ENCODE data around the gene MYRFL.
"Not testable (repeated sequence)": the region's sequence is repeated elsewhere in the genome, so short reads cannot be mapped to it uniquely, and the experiment has no call there.

MYRFL gene

DNA sequence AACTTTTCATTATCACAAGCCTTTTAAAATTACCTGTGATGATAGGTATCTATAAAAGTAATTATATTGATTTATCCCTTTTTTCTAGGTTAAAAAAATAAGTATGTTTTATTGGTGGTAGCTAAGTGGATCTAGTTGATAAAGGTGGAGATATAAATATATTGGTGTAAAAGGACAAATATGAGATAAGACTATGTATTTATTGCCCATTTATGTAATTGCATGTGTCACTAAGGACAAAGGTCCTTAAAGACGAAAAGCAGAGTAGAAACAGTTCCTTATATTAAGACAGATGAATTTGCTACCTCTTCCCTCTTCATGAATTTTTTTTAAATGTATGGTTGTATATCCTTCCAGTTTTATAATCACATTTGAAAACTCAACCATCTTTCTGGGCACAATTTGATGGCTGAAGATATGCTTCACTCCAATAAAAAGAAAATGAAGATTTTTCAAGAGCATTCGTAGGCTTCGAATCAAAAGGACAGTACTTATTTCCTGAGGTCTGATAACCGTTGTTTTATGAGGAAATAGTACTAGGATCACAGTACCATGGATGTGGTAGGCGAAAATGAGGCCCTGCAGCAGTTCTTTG is at the start of gene MYRFL:
Gene MYRFL (plus strand): TSS at position 262 of the 595 bp plus-strand sequence. CDS start 291 bp downstream, at position 553.
- H3K4me3 Mint-ChIP-seq, result no peak within 1 kb of the TSS
- DNase-seq, result no peak
- no peaks in the 10 kb centered on the region for H3K4me1 Mint-ChIP-seq
- no peaks in the 10 kb centered on the region for H3K9me3 Mint-ChIP-seq
- no peaks in the 10 kb centered on the region for H3K36me3 Mint-ChIP-seq
- H3K27ac Mint-ChIP-seq, result no peak within 1 kb of the TSS
- ATAC-seq (replicated peaks), result no peak
- peaks cover 0 to 6% of the 10 kb centered on the region in 2 donors for H3K27me3 Mint-ChIP-seq

DNA sequence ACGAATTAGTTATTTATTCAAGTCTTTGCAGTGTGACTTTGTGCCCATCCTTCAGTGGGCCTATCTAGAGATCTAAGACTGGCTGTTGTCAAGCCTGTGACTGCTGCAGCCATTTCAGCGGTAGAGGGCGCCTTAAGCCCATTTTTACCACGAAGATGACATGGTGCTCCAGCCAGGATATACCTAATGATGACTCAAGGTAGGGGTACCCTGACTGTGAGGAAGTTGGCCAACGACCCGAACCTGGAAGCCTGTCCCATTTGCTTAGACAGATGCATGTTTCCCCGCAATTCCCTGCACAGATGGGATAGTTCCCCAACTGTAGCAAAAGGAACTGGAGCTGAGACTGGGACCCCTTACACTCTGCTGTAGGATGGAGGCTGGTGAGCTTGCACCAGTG is 45.1 kb upstream of the MYRFL start:
- no peak overlapping the region for H3K4me3 Mint-ChIP-seq
- no peaks in the 10 kb centered on the region for H3K27me3 Mint-ChIP-seq
- DNase-seq (no peak), ATAC-seq (replicated peaks) (no peak)
- peaks cover 29 to 49% of the 10 kb centered on the region in 2 donors for H3K36me3 Mint-ChIP-seq
- H3K9me3 Mint-ChIP-seq, result peaks cover 7 to 21% of the 10 kb centered on the region in 2 donors
- no peak overlapping the region for H3K27ac Mint-ChIP-seq
- peaks cover 0 to 4% of the 10 kb centered on the region in 2 donors for H3K4me1 Mint-ChIP-seq

DNA sequence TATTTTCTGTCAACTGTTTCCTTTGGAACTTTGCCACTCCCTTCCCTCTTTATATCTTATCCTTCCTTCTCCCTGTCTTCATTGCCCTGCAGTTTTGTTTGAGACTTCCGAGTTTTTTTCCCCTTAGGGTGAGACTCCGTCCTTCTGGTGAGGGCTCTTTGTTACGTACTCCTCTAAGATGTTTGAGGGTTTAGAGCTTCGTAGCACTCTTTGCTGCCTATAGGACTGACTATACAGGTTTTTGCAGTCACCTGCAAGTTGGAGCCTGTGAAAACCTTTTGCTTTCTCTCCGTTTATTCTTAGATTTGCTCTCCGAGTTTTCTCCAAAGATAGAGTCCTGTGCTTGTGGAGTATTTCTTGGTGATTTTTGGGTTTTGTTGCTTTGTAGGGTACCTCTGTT is 41.7 kb upstream of the MYRFL start:
- Mint-ChIP-seq H3K27ac (no peak overlapping the region), H3K27me3 (no peaks in the 10 kb centered on the region), H3K4me3 (no peak overlapping the region), H3K9me3 (peaks cover 7 to 21% of the 10 kb centered on the region in 2 donors), H3K4me1 (peaks cover 0 to 4% of the 10 kb centered on the region in 2 donors), H3K36me3 (peaks cover 43 to 64% of the 10 kb centered on the region in 2 donors)
- DNase-seq, result no peak
- ATAC-seq (replicated peaks), result no peak

DNA sequence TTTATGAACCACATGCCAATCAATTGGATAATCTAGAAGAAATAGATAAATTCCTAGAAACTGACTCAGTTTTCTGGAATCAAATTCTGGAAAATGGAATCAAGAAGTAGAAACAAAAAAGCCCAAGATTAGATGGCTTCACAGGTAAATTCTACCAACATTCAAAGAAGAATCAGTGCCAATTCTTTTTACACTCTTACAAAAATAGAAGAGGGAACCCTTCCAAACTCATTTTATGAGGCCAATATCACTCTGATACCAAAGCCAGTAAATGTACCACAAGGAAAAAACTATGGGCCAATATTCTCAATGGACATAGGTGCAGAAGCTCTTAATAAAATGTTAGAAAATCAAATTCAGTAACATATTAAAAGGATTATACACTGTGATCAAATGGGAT is 35.7 kb upstream of the MYRFL start:
- DNase-seq (no peak), ATAC-seq (replicated peaks) (no peak)
- H3K27ac Mint-ChIP-seq, result no peak overlapping the region
- H3K4me1 Mint-ChIP-seq, result no peaks in the 10 kb centered on the region
- H3K27me3 Mint-ChIP-seq, result no peaks in the 10 kb centered on the region
- peaks cover 50 to 68% of the 10 kb centered on the region in 2 donors for H3K36me3 Mint-ChIP-seq
- H3K4me3 Mint-ChIP-seq, result no peak overlapping the region
- H3K9me3 Mint-ChIP-seq, result peaks cover 13 to 14% of the 10 kb centered on the region in 2 donors

DNA sequence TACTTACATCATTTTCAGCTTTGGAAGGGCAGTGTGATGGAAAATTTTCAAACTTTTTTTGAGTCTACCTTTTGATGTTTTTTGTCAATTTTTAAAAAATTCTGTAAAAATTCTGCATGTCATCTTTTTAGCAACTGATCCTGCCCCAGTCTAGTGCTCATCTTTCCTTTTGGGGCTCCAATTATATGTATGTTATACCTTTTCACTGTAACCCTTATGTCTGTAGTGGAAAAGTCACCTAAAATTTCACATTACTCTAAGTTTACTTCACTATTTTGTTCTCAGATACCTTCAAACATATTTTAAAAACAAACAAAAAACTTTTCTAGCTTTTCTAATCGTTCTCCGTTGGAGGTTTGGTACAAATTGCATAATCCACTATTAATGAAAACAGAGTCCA is 32.5 kb upstream of the MYRFL start:
- H3K27me3 Mint-ChIP-seq, result no peaks in the 10 kb centered on the region
- ATAC-seq (replicated peaks) (no peak), DNase-seq (no peak)
- peaks cover 13 to 14% of the 10 kb centered on the region in 2 donors for H3K9me3 Mint-ChIP-seq
- H3K27ac Mint-ChIP-seq, result no peak overlapping the region
- no peak overlapping the region for H3K4me3 Mint-ChIP-seq
- H3K4me1 Mint-ChIP-seq, result no peaks in the 10 kb centered on the region
- peaks cover 51 to 71% of the 10 kb centered on the region in 2 donors for H3K36me3 Mint-ChIP-seq

DNA sequence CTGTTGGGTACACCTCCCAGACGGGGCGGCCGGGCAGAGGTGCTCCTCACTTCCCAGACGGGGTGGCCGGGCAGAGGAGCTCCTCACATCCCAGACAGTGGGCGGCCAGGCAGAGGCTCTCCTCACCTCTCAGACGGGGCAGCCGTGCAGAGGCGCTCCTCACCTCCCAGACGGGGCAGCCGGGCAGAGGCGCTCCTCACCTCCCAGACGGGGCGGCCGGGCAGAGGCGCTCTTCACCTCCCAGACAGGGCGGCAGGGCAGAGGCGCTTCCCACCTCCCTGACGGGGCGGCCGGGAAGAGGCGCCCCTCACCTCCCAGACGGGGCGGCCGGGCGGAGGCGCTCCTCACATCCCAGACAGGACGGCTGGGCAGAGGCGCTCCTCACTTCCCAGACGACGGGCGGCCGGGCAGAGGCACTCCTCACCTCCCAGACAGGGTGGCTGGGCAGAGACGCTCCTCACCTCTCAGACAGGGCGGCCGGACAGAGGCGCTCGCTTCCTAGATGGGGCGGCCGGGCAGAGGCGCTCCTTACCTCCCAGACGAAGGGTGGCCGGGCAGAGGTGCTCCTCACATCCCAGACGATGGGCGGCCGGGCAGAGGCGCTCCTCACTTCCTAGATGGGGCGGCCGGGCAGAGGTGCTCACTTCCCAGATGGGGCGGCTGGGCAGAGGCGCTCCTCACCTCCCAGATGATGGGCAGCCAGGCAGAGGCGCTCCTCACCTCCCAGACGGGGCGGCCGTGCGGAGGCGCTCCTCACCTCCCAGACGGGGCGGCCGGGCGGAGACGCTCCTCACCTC is 17.7 kb upstream of the MYRFL start:
- Mint-ChIP-seq H3K36me3 (peaks cover 63 to 73% of the 10 kb centered on the region in 2 donors), H3K9me3 (peaks cover 14 to 22% of the 10 kb centered on the region in 2 donors)
- DNase-seq; H3K27me3 Mint-ChIP-seq; H3K27ac Mint-ChIP-seq; H3K4me1 Mint-ChIP-seq; ATAC-seq (replicated peaks); H3K4me3 Mint-ChIP-seq: not testable (repeated sequence)

DNA sequence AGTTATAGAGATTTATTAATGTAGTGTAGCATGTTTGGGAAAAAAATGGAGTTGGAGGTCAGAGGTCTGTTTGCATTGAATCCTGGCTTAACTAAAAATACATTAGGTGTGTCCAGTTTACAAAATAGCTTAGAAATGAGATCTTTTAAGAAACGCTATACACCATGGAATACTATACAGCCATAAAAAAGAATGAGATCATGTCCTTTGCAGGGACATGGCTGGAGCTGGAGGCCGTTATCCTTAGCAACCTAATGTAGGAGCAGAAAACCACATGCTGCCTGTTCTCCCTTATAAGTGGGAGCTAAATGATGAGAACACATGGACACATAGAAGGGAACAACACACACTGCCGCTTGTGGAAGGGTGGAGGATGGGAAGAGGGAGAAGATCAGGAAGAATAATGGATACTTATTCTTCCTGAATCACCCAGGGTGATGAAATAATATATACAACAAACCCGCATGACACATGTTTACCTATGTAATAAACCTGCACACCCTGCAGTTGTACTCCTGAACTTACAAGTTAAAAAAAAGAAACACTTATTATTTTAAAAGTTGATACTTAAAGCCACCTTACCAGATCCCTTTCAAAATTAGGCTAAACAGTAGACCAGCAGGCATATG is 14.0 kb upstream of the MYRFL start:
- H3K27ac Mint-ChIP-seq, result no peak overlapping the region
- DNase-seq (no peak), ATAC-seq (replicated peaks) (no peak)
- H3K27me3 Mint-ChIP-seq, result no peaks in the 10 kb centered on the region
- H3K4me1 Mint-ChIP-seq, result no peaks in the 10 kb centered on the region
- H3K36me3 Mint-ChIP-seq, result peaks cover 48 to 76% of the 10 kb centered on the region in 2 donors
- no peak overlapping the region for H3K4me3 Mint-ChIP-seq
- H3K9me3 Mint-ChIP-seq, result peaks cover 10 to 19% of the 10 kb centered on the region in 2 donors

DNA sequence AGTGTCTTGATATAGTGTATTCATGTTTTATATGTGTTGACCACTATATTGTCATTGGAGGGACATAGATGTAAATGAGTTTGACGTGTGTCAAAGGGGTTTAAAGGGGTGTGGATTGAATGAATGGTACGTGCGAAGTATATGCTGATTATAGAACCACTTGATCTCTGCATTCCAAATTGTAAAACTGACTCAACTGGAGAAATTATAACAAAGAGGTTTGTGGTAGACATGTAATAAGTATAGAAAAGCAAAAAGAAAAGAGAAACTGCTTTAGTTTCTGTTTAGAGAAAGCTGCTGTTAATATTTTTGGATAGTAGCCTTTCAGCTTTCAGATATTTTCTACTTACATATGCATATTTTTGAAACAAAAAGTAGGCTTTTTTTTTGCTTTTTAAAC is 8.9 kb upstream of the MYRFL start:
- H3K4me3 Mint-ChIP-seq, result no peak overlapping the region
- no peaks in the 10 kb centered on the region for H3K4me1 Mint-ChIP-seq
- H3K27me3 Mint-ChIP-seq, result no peaks in the 10 kb centered on the region
- H3K9me3 Mint-ChIP-seq, result no peaks in the 10 kb centered on the region
- DNase-seq, result no peak
- H3K27ac Mint-ChIP-seq, result no peak overlapping the region
- no peak for ATAC-seq (replicated peaks)
- H3K36me3 Mint-ChIP-seq, result peaks cover 8 to 41% of the 10 kb centered on the region in 2 donors

DNA sequence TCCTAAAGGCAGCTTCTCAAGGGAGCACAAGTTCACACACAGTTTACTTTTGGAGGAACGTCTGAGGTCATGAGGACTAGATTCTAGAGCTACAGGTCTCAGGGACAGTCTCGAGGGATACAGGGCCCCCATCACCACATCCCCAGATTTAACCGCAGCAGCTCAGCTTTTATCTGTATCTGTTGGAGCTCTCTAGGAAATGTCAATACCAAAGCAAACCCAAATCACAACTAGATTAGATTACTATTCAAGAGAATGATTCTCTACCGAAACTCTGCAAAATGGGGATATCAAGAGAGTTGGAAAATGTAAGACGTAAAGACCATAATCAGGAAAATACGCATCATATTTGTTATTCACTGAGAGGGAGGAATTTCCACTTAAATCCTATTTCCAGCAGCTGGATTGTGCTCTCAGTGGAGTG is 4.0 kb upstream of the MYRFL start:
- Mint-ChIP-seq H3K36me3 (peaks cover 0 to 10% of the 10 kb centered on the region in 2 donors), H3K4me3 (no peak overlapping the region), H3K4me1 (no peaks in the 10 kb centered on the region), H3K27me3 (no peaks in the 10 kb centered on the region), H3K9me3 (no peaks in the 10 kb centered on the region), H3K27ac (no peak overlapping the region)
- ATAC-seq (replicated peaks) (no peak), DNase-seq (no peak)

DNA sequence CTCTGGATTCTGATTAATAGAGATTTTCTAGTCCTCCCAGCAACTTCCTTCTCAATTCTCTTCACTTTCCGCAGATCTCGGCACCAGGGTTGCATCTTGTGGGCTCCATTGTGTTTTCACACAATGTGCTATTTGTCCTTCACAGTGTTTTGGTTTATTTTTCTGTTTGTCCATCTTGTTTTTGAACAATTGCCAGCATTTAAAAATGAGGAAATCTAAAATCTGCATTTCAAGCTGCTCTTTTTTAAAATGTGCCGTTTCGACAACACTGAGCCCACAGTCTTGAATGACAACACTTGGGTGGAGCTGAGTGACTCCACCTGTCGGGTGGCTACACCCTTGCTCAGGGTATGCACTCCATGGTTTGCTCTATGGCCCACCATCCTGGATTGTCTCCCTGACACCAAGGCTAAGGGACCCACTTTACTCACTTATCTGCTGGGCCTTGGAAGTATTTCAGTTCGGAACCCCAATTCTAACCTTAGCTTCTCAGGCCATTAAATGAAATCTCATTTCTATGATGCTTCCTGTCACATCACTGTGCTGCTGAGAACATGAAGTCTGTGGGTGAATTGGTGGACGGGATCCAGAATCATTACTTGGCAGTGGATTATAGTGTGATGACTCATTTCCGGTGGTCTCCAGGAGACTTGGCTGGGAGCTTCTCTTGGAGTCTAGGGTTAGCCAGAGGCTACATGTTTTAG is 3.4 kb upstream of the MYRFL start:
- DNase-seq (no peak), ATAC-seq (replicated peaks) (no peak)
- H3K27me3 Mint-ChIP-seq, result no peaks in the 10 kb centered on the region
- H3K4me1 Mint-ChIP-seq, result no peaks in the 10 kb centered on the region
- peaks cover 0 to 7% of the 10 kb centered on the region in 2 donors for H3K36me3 Mint-ChIP-seq
- H3K4me3 Mint-ChIP-seq, result no peak overlapping the region
- no peak overlapping the region for H3K27ac Mint-ChIP-seq
- no peaks in the 10 kb centered on the region for H3K9me3 Mint-ChIP-seq

DNA sequence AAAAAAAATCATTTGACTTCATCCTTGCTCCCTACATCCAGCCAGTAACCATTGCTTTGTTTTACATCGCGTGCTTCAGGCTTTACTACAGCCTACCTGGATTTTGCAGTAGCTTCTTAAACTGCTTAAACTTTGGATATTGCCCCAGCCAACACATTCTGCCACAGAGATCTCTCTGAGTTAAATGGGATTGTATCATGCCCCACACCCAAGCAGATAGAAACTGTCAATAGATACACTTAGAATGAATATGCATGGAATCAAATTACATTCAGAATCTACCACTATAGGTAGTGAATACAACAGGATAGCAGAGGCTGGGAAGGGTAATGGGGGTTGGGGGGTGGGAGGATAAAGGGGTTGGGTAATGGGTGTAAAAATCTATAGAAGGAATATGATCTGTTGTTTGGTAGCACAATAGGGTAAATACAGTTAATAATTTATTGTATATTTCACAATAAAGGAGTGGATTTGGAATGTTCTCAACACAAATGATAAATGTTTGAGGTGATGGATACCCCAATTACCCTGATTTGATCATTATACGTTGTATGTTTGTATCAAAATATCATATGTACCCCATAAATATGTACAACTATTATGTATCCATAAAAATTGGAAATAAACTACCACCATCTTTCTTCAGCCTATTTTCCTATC is 2.7 kb upstream of the MYRFL start:
- H3K27ac Mint-ChIP-seq, result no peak overlapping the region
- peaks cover 0 to 4% of the 10 kb centered on the region in 2 donors for H3K36me3 Mint-ChIP-seq
- no peaks in the 10 kb centered on the region for H3K27me3 Mint-ChIP-seq
- no peaks in the 10 kb centered on the region for H3K4me1 Mint-ChIP-seq
- H3K4me3 Mint-ChIP-seq, result no peak overlapping the region
- ATAC-seq (replicated peaks) (no peak), DNase-seq (no peak)
- no peaks in the 10 kb centered on the region for H3K9me3 Mint-ChIP-seq

DNA sequence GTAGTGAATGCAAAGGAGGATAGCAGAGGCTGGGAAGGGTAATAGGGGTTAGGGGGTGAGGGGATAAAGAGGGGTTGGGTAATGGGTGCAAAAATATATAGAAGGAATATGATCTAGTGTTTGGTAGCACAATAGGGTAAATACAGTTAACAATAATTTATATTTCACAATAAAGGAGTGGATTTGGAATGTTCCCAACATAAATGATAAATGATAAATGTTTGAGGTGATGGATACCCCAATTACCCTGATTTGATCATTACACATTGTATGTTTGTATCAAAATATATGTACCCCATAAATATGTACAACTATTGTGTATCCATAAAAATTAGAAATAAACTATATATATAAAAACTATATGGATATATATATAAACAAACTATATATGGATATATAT is 999 bp upstream of the MYRFL start:
- Mint-ChIP-seq H3K4me1 (no peaks in the 10 kb centered on the region), H3K36me3 (no peaks in the 10 kb centered on the region), H3K27ac (no peak overlapping the region), H3K27me3 (peaks cover 0 to 2% of the 10 kb centered on the region in 2 donors), H3K4me3 (no peak overlapping the region), H3K9me3 (no peaks in the 10 kb centered on the region)
- no peak for ATAC-seq (replicated peaks)
- DNase-seq, result no peak

DNA sequence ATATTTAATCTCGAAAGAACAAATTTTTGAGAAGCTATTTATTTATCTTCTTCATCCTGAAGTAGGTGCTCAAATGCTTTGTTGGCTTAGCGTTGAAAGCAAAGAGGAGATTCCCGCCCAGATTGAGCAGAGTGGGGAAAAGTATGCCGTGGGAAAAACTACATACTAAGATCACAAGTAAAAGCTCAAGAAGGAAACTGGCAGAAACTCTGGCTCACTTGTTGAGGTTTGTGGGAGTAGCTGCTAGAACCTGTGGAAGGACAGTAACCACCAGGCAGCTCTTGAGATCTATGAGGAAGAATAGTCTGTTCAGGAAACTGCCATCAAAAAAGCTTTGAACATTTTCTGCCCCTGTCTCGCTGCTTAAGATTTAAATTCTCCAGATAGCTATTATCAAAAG is 3.9 kb downstream of the MYRFL start:
- H3K4me3 Mint-ChIP-seq, result no peak overlapping the region
- no peaks in the 10 kb centered on the region for H3K9me3 Mint-ChIP-seq

DNA sequence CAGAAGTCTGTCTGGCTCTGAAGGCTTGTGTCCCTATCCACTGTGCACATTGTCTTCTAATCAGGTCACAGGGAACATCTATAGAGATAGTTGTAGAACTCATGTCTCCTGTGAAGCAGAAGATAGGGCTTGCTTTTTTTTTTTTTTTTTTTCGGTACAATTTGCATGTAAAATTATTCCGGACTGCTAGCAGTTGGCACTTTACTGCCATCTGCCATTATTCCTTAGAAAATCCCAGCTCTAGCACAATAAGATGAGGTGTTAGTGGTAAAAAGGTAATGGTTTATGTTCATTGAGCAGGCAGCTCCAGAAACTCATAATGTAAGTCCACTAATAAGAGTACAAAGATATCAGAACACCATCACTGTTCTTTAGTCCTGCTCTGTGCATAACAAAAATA is 8.7 kb downstream of the MYRFL start:
- Mint-ChIP-seq H3K27ac (no peak overlapping the region), H3K4me3 (no peak overlapping the region), H3K27me3 (peaks cover 13 to 24% of the 10 kb centered on the region in 2 donors), H3K4me1 (no peaks in the 10 kb centered on the region), H3K36me3 (peaks cover 0 to 2% of the 10 kb centered on the region in 2 donors), H3K9me3 (no peaks in the 10 kb centered on the region)
- ATAC-seq (replicated peaks) (no peak), DNase-seq (no peak)

More for the DNA sequence above, 3.9 kb downstream of the MYRFL start:
- DNase-seq (no peak), ATAC-seq (replicated peaks) (no peak)
- no peak overlapping the region for H3K27ac Mint-ChIP-seq
- H3K27me3 Mint-ChIP-seq, result peaks cover 13 to 18% of the 10 kb centered on the region in 2 donors
- H3K4me1 Mint-ChIP-seq, result no peaks in the 10 kb centered on the region
- H3K36me3 Mint-ChIP-seq, result no peaks in the 10 kb centered on the region

Data from stimulated activated naive B cell treated with anti-CD40 and anti-IgM and Interleukin-4, amounts not matched to agents 10 μg/mL and 1 μg/mL and 100 μg/mL, for 72 hours (primary cell).